ENCODE results near the gene METTL16.

The METTL16 gene

GRCh38 chr17:2399572-2400473 lies 111.9 kb downstream of the METTL16 start:
- peaks cover 49% of the 10 kb centered on the region for H3K4me1 ChIP-seq (ENCODE audit: insufficient read depth, low read length)
- H3K4me3 ChIP-seq (ENCODE audit: low read length) = peak overlapping the region; percentile 96
- H2AFZ ChIP-seq (ENCODE audit: low read depth, low read length) = no peak overlapping the region
- no peaks in the 10 kb centered on the region for H3K27me3 ChIP-seq (ENCODE audit: insufficient read depth, low read length)
- H3K36me3 ChIP-seq (ENCODE audit: insufficient read depth, low read length) = no peaks in the 10 kb centered on the region
- no peaks in the 10 kb centered on the region for H3K9me3 ChIP-seq (ENCODE audit: low read length)

DNA sequence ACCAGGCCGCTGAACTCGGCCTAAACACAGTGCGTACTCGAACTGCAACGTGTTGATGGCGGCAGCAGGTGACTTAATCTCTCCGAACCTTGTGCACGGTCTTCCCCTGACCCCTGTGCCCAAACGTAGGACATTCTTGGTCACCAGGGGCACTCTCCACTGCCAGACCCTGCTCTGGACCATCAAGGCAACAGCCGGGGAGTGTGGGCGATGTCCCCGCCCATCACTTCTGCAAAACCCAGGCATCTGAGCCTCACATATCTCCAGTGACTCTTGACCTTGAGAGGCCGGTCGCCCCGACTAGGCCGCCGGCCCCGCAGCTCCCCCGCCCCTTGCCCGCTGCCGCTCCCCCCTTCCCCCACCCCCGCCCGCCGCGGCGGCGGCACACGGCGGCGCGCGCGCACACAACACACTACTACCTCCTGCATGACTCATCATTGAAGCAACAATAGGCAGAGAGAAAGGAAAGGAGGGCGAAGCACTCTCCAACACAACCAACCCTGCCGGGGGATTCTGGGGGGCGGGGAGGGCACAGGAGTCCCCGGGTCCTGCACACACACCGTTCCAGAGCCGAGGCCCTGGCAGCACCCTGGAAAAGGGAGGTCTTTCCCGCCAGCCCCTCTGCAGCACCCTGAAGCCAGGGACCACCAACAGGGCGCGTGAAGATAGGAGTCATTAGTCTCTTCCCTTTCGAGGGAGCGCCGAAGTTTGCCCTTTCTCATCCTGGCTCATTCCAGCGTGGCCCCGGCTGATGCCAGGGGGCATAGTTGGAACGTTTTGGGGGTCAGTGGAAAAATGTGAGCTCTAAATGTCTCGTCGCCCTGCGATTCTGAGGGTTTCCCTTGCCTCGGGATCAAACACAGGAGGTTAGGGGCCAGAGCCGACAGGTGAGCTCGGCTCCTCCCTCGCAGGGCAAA lies 112.8 kb downstream of the METTL16 start:
- Histone ChIP-seq H3K9me3 (ENCODE audit: low read length) (no peaks in the 10 kb centered on the region), H3K4me3 (ENCODE audit: low read length) (peak overlapping the region; percentile 96), H3K4me1 (ENCODE audit: insufficient read depth, low read length) (peaks cover 58% of the 10 kb centered on the region), H3K27me3 (ENCODE audit: insufficient read depth, low read length) (no peaks in the 10 kb centered on the region), H3K36me3 (ENCODE audit: insufficient read depth, low read length) (no peaks in the 10 kb centered on the region), H2AFZ (ENCODE audit: low read depth, low read length) (no peak overlapping the region)

DNA sequence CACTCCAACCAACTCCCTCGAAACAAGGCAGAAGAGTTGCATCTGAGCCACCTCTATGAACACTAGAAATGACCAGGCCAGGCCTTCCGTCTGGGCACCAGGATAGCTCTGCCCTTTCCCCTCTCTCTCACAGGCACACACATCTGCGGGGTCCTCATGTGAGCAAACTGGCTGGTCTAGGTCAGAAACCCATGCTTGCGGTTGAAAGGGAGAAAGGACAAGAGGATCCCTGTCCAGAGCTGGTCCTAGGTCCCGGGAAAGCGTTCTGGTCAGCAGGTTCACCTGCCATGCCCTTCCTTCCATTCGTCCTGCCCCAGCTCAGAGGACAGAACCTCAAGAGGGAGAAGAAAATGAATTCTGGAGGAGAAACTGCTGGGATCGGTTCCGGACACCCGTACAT lies 113.5 kb downstream of the METTL16 start:
- no peaks in the 10 kb centered on the region for H3K36me3 ChIP-seq (ENCODE audit: insufficient read depth, low read length)
- no peaks in the 10 kb centered on the region for H3K9me3 ChIP-seq (ENCODE audit: low read length)
- no peaks in the 10 kb centered on the region for H3K27me3 ChIP-seq (ENCODE audit: insufficient read depth, low read length)
- peaks cover 62% of the 10 kb centered on the region for H3K4me1 ChIP-seq (ENCODE audit: insufficient read depth, low read length)
- peak overlapping the region; percentile 29 for H3K4me3 ChIP-seq (ENCODE audit: low read length)
- H2AFZ ChIP-seq (ENCODE audit: low read depth, low read length) = no peak overlapping the region

DNA sequence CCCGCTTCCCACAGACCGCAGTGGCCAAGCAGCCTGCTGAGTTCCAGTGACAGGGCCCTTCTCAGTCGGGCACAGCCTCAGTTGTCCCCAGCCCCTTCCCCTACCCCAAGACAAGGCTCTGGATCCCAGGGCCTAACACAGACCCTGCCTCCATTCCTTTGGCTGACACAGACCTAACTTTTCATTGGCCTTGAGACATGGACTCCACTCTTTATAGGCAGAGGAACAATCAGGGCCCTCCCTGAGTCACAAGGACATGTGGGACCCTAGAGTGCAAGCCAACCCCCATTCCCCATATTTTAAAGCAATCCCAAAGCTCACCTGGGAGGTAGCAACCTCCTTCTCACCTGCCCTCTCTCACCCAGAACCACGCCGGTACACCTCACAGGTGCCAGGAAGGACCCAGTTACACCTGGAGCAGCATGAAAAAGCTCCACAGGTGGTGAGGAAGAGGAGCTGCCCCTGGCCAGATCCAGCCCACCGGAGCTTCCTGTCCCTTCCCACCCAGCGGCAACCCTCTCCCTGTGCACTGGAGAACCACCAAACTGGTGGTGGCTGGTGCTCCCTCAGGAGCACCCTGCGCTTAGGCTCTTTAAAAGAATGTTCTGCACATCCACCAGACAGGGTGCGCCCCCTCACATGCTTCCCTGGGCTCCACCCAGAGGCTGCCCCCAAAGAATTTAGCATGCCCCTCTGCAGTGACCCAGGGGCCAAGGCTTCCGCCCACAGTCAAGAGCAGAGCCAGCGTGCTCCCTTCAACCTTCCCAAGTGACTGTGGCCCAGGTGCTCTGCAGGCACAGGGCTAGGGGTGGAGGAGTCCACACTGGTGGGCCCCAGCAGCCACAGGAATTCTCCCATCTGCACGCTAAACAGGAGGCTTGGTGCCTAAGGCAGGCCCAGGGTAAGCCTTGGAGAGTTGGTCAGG lies 114.2 kb downstream of the METTL16 start:
- H3K4me1 ChIP-seq (ENCODE audit: insufficient read depth, low read length) = peaks cover 59% of the 10 kb centered on the region
- peak overlapping the region; percentile 44 for H3K4me3 ChIP-seq (ENCODE audit: low read length)
- H3K27me3 ChIP-seq (ENCODE audit: insufficient read depth, low read length) = no peaks in the 10 kb centered on the region
- H2AFZ ChIP-seq (ENCODE audit: low read depth, low read length) = no peak overlapping the region
- no peaks in the 10 kb centered on the region for H3K9me3 ChIP-seq (ENCODE audit: low read length)
- H3K36me3 ChIP-seq (ENCODE audit: insufficient read depth, low read length) = no peaks in the 10 kb centered on the region

GRCh38 chr17:2396568-2397246 lies 115.0 kb downstream of the METTL16 start:
- H2AFZ ChIP-seq (ENCODE audit: low read depth, low read length) = no peak overlapping the region
- no peaks in the 10 kb centered on the region for H3K36me3 ChIP-seq (ENCODE audit: insufficient read depth, low read length)
- H3K27me3 ChIP-seq (ENCODE audit: insufficient read depth, low read length) = no peaks in the 10 kb centered on the region
- H3K9me3 ChIP-seq (ENCODE audit: low read length) = no peaks in the 10 kb centered on the region
- H3K4me1 ChIP-seq (ENCODE audit: insufficient read depth, low read length) = peaks cover 62% of the 10 kb centered on the region
- peak overlapping the region; percentile 44 for H3K4me3 ChIP-seq (ENCODE audit: low read length)

GRCh38 chr17:2396192-2396567 lies 115.5 kb downstream of the METTL16 start:
- Histone ChIP-seq H3K4me1 (ENCODE audit: insufficient read depth, low read length) (peaks cover 68% of the 10 kb centered on the region), H3K27me3 (ENCODE audit: insufficient read depth, low read length) (no peaks in the 10 kb centered on the region), H3K36me3 (ENCODE audit: insufficient read depth, low read length) (no peaks in the 10 kb centered on the region), H3K4me3 (ENCODE audit: low read length) (peak overlapping the region; percentile 44), H2AFZ (ENCODE audit: low read depth, low read length) (no peak overlapping the region), H3K9me3 (ENCODE audit: low read length) (no peaks in the 10 kb centered on the region)

DNA sequence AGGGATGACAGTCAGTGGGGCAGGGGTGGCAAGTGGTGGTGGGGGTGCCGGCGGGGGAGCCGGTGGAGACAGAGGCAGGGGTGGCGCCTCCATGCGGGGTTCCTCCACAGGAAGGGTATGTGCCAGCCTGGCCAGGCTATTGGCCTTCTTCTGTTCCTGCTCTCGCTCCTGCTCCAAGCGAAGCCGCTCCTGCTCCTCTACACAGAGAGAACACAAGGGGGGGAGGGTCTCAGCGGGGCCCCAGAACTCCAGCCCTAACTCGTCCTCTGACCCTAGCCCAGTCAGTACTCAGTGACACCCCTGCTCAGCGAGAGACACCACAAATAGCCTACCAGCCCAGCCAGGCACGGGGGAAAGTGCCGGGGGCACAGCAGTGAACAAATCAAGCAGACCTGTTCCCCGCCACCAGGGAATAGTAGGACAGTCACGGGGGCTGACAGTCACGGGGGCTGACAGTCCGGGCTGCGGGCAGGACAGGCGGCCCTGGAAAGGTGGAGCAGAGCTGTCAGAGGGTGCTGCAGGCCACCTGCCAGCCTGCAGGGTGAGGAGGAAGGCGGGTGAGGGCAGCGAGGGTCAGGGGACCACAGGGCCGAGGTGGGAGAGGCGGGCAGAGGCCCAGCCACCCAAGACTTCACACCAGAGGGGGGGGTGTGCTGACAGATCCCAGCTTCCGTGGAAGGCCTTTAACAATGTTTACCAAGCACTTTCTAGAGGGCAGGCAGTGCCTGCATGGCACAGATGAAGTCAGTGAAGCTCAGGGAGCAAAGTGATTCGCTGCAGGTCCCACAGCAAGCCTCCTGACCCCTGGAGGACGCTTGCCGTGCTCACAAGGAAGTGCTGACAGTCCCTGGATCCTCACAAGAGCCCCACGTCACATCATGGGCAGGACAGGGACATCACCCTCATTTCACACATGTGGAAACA lies 116.2 kb downstream of the METTL16 start:
- no peak overlapping the region for H2AFZ ChIP-seq (ENCODE audit: low read depth, low read length)
- peak overlapping the region; percentile 44 for H3K4me3 ChIP-seq (ENCODE audit: low read length)
- H3K9me3 ChIP-seq (ENCODE audit: low read length) = no peaks in the 10 kb centered on the region
- peaks cover 72% of the 10 kb centered on the region for H3K4me1 ChIP-seq (ENCODE audit: insufficient read depth, low read length)
- no peaks in the 10 kb centered on the region for H3K36me3 ChIP-seq (ENCODE audit: insufficient read depth, low read length)
- H3K27me3 ChIP-seq (ENCODE audit: insufficient read depth, low read length) = no peaks in the 10 kb centered on the region

- H2AFZ ChIP-seq (ENCODE audit: low read depth, low read length) = no peak overlapping the region
- H3K36me3 ChIP-seq (ENCODE audit: insufficient read depth, low read length) = no peaks in the 10 kb centered on the region
- H3K4me1 ChIP-seq (ENCODE audit: insufficient read depth, low read length) = peaks cover 77% of the 10 kb centered on the region
- no peaks in the 10 kb centered on the region for H3K9me3 ChIP-seq (ENCODE audit: low read length)
- H3K27me3 ChIP-seq (ENCODE audit: insufficient read depth, low read length) = no peaks in the 10 kb centered on the region
- H3K4me3 ChIP-seq (ENCODE audit: low read length) = no peak overlapping the region
These were observed 116.9 kb downstream of the METTL16 start for GRCh38 chr17:2394775-2395201.

DNA sequence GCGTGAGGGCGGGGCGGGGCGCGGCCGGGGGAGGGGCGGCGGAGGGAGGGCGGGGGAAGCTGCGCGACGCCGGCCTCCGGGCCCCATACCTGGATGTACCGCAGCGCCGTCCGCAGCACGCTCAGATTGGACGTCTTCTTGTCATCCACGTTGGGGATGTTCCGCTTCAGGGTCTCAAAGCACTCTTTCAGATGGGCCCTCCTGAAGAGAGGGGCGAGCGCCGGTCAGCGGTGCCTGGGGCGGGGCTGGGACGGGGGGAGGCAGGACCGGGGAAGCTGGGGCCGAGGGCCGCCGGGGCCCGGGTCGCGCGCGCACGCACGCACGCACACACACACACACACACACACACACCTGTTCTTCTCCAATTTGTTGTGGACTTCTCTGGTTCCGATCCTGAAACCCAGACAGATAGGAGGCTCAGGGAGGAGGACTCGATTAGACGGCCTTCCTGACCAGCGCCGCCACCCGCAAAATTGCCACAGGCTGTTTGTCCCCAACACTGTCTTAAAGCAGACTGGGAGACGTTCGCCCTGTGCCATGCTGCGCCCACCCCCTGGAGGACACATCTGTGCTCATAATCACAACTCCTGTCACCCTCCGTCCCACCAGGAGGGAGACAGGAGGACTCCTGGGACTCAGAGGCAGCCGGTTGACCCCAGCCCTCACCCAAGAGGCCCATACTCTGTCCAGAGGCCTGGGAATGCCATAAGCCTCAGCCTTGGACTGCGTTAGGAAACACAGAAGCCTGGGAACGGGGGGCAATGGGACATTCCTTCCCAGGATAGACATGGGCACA lies 117.5 kb downstream of the METTL16 start:
- H2AFZ ChIP-seq (ENCODE audit: low read depth, low read length) = no peak overlapping the region
- peaks cover 76% of the 10 kb centered on the region for H3K4me1 ChIP-seq (ENCODE audit: insufficient read depth, low read length)

DNA sequence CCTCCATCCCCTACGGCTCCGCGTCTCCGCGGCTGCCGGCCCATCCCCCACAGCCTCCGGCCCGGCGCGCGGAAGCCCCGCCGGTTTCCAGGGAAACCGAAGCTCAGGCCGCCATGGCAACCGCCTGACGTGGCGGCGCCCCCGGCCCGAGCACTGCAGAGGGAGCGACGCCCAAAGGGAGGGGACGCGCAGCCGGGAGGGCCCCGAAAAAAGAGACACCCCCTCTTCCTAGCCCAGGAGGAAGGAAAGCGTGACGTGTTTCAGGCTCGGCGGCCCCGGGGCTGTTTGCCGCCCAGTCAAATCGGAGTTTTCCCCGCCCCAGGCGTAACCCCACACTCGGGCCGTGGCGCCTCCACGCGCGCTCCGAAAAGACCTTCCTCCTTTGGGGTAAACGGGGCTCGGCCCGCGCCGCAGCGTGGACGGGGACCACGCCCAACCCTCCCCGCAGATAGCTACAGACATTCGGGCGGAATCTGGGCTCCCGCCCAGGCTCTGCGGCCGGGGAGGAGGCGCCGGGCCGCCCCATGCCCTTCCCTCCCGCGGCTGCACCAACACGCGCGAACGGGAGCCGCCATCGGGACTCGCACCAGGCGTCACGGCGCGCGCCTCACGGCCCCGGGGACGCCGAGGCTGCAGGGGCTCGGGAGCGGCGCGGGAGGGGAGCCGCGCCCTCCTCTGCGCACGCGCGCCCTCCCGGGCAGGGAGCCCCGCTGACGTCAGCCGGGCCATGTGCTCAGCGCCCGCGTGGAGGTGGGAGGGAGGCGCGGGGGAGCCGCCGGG lies 118.3 kb downstream of the METTL16 start:
- H2AFZ ChIP-seq (ENCODE audit: low read depth, low read length) = no peak overlapping the region
- peaks cover 71% of the 10 kb centered on the region for H3K4me1 ChIP-seq (ENCODE audit: insufficient read depth, low read length)
- peak overlapping the region; percentile 52 for H3K4me3 ChIP-seq (ENCODE audit: low read length)
- H3K9me3 ChIP-seq (ENCODE audit: low read length) = no peaks in the 10 kb centered on the region
- peaks cover 3% of the 10 kb centered on the region for H3K36me3 ChIP-seq (ENCODE audit: insufficient read depth, low read length)
- no peaks in the 10 kb centered on the region for H3K27me3 ChIP-seq (ENCODE audit: insufficient read depth, low read length)

More for the DNA sequence above, 117.5 kb downstream of the METTL16 start:
- H3K4me3 ChIP-seq (ENCODE audit: low read length) = no peak overlapping the region
- no peaks in the 10 kb centered on the region for H3K27me3 ChIP-seq (ENCODE audit: insufficient read depth, low read length)
- no peaks in the 10 kb centered on the region for H3K9me3 ChIP-seq (ENCODE audit: low read length)
- no peaks in the 10 kb centered on the region for H3K36me3 ChIP-seq (ENCODE audit: insufficient read depth, low read length)
